GM20000 (cell line): Measurements from ENCODE around the gene DLX3.
A peak's percentile ranks its signal among the peaks of the same experiment; 100 is the strongest.

Experiments used
- DNase-seq: peaks from one replicate; pipeline ENCODE4 v3.0.0; 2012; ENCODE audit warnings: low spot score
- TF ChIP-seq, protein P1 (sequence below): IDR thresholded peaks from 2 replicates; pipeline ENCODE4 v1.5.1; 2012; ENCODE audit warnings: mild to moderate bottlenecking, control low read depth; ENCODE audit errors: extremely low read depth, missing control alignments

Gene DLX3

DNA sequence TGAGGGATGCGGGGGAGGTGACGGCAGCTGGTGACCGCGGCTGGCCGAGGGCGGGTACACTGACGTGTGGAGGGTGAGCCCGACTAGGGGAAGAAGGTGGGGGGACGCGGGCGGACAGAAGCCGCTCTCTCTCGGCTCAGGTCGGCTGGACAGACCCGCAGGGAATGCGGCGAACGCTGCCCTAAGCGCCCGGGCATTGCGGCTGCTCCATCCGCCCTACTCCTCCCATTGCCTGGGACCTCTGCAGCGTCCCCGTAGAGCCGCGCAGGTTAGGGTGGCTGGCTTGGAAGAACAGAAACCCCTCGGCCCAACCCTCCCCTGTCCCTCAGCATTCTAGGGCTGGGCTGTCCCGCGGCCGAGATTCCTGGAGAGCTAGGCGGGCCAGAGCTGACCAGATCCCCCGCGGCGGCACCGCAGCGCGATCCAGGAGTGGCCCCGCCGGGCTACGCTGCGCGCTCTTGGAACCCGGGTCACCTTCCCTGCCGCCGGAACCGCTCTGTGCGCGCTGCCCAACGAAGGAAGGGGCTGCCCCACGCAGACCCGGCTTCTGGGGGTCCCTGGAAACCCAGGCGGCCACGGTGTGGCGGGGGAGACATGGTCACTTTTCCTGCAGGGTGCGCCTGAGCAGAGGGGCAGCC is 23.1 kb downstream of the DLX3 start:
- TF ChIP-seq, protein P1, sequence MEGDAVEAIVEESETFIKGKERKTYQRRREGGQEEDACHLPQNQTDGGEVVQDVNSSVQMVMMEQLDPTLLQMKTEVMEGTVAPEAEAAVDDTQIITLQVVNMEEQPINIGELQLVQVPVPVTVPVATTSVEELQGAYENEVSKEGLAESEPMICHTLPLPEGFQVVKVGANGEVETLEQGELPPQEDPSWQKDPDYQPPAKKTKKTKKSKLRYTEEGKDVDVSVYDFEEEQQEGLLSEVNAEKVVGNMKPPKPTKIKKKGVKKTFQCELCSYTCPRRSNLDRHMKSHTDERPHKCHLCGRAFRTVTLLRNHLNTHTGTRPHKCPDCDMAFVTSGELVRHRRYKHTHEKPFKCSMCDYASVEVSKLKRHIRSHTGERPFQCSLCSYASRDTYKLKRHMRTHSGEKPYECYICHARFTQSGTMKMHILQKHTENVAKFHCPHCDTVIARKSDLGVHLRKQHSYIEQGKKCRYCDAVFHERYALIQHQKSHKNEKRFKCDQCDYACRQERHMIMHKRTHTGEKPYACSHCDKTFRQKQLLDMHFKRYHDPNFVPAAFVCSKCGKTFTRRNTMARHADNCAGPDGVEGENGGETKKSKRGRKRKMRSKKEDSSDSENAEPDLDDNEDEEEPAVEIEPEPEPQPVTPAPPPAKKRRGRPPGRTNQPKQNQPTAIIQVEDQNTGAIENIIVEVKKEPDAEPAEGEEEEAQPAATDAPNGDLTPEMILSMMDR = no peak
- DNase-seq = no peak

DNA sequence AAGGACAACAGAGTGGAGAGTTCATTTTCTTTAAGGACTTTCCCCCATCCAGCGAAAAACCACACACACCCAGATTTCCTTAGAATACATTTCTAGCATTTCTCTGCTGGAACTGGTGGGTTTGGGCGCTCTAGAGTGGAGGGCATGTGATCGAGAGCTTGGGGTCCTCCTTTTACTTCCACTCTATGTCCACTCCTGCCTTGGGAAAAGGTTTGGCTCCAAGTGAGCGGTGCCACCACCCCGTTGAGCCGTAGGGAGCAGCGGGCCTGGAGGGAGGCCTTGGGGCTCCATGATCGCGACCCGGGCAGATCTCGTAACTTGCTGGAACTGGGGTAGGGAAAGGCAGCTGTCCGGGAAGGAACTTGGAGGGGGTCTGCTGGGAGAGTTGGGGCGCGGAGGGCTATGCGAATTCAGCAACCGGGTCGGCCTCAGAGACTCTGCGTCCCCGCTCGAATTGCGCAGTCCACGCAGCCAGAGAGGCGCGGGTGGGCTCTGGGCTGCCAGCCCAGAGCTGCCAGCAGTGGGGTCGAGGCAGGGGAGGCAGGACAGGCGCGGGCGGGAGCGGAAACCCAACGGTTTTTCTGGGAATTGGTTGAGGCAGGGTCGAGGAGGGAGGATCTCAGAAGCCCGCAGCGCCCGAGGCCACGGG is 23.7 kb downstream of the DLX3 start:
- DNase-seq = no peak
- TF ChIP-seq, protein P1 = no peak

DNA sequence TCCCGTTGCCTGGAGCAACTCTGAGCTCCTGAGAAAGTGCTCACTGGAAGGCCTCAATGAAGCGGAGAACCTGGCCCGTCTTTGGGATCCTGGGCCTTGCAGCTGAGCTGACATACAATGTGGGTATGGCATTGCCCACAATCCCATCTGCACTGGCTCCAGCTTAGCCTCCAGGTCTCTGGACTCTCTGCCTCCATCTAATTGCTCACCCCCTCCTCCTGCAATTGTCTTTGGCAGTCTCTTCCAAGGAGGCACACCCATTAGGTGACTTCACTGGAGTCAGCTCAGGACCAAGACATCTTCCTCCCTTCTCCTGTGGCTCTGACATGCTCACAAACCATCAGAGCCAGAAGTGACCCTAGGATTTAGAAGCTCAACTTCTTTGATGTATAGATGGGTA is 24.5 kb downstream of the DLX3 start:
- TF ChIP-seq, protein P1 = no peak
- DNase-seq = no peak

DNA sequence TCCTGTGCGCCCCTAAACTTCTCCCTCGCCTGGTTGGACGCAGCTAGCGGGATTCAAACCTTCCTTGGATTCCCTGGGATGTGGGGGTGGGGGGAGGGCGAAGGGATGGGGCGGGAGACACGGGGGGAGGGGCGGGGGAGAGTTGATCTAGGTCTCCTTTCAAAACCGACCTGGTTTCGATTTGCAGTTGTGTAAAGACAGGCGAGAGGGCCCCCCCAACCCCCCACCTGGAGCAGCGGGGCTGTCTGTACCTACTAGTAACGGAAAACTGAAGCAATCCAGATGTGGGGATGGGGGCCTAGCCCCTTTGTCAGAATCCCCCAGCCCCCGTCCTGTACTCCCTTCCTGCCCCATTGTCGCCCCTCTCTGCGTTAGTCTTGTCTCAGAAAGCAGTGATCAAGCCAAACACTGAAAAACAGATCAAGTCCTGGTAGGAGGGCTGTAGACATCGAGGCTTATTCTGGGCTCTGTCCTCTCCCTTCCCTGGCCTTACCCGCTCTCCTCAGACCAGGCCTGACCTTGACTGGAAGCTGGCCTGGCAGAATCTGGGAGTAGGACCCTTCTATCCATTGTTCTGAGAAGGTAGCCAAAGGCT is 25.1 kb downstream of the DLX3 start:
- no peak for DNase-seq

DNA sequence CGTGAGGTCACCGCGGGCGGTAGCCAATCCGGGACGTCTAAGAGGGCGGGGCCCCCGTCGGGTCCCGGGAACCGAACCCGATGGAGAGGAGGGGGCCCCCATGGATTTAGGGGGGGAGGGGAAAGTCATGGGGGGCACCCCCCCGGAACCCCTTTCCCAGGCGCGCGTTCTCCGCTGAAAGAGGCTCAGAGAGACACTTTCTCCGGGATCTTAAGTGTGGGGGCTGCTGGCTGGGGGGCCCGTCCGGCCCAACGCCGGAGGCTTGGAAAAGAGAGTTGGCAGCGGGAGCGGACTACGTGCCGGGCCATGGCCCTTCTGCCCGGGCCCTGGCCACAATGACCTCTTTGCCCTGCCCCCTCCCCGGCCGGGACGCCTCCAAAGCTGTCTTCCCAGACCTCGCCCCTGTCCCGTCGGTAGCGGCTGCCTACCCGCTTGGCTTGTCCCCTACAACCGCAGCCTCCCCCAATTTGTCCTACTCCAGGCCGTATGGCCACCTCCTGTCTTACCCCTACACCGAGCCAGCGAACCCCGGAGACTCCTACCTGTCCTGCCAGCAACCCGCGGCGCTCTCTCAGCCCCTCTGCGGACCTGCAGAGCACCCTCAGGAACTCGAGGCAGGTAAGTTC is 25.8 kb downstream of the DLX3 start, which contains the start of gene DLX4:
TSS of gene DLX4 (plus strand) at position 57 of the 626 bp plus-strand sequence. CDS start at position 336, 279 bp downstream.
- DNase-seq = peak; percentile 75
- TF ChIP-seq, protein P1 = no peak

More for the DNA sequence above, 25.1 kb downstream of the DLX3 start:
- TF ChIP-seq, protein P1 = no peak

DNA sequence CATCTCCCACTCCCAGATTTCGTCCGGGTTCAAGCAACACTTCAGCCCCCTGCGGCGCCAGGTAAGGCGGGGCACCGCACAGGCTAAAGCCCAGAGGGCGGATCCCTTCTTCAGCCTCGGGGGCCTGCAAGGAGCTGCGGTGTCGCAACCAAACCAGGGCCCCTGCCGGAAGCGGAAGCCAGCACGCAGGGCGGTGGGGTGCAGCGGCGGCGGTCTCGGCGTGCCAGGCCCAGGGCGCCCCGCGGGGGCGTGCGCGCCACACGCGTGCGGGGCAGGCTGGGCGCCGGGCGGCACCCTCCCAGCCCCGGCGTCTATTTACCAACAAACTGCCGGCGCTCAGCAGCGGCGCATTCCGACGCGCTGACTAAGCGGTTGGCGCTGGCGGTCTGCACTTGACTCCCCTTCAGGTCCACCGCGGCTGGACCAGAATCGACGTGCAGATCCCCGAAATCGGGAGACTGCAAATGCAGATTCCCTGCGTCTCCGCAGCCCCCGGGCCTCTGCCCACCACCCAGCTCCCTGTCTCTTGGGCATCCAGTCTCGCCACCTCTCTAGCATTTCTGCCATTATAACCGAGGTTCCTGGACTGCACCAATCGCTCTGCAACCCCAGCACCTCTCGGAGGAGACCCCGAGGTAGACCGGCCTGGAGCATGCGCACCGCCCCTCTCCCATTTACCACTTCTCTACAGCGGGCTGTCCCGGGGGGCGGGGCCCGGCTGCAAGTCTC is 26.5 kb downstream of the DLX3 start:
- DNase-seq = peak; percentile 90
- TF ChIP-seq, protein P1 = no peak
